ENCODE data around the gene PNMA8A.

Gene PNMA8A

DNA sequence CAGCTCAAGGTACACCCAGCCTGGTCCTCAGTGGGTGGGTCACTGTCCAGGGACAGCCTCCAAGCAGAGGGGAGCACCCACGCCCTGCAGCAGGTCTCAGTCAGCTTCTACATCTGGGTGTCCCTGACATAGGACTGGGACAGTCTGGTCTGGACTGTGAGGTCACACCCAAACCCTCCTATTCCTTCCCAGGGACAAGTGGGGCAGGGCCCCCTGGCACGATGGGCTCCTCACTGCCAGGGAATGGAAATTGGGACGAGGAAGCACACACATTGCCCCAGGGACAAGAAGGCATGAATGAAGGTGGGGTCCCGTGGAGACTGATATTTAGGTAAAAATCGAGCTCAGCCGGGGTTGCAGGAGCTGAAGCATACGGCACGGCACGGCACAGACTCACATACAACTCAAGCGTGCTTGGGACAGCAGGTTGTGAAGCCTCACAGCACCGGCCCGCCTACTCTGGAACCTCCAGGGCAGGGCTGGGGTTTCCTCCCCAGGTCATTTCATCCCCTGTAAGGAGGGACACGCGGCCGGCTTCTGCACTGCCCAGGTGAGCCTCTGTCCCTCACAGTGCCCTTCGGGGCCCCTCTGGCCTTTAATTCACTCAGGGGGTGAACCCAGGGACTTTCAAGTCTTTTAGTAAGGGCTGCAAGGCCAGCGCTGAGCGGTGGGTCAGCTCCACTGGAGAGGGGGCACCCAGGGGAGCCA, 20.8 kb upstream of the PNMA8A start:
- no peak overlapping the region for H3K27ac ChIP-seq
- H3K9me3 ChIP-seq = no peaks in the 10 kb centered on the region
- H3K4me1 ChIP-seq = peaks cover 0 to 66% (median 49%) of the 10 kb centered on the region in 4 donors
- intact Hi-C loops (cut with DNase I; ENCODE audit: low total_unique reads) = loop anchor here (5.0 kb wide), 1 partner anchor 205 kb away; no protein-coding TSS in a partner anchor
- no peaks in the 10 kb centered on the region for H3K36me3 ChIP-seq
- H3K27me3 ChIP-seq = peaks cover 0 to 25% of the 10 kb centered on the region in 2 donors
- TF ChIP-seq, protein P1, sequence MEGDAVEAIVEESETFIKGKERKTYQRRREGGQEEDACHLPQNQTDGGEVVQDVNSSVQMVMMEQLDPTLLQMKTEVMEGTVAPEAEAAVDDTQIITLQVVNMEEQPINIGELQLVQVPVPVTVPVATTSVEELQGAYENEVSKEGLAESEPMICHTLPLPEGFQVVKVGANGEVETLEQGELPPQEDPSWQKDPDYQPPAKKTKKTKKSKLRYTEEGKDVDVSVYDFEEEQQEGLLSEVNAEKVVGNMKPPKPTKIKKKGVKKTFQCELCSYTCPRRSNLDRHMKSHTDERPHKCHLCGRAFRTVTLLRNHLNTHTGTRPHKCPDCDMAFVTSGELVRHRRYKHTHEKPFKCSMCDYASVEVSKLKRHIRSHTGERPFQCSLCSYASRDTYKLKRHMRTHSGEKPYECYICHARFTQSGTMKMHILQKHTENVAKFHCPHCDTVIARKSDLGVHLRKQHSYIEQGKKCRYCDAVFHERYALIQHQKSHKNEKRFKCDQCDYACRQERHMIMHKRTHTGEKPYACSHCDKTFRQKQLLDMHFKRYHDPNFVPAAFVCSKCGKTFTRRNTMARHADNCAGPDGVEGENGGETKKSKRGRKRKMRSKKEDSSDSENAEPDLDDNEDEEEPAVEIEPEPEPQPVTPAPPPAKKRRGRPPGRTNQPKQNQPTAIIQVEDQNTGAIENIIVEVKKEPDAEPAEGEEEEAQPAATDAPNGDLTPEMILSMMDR (IDR thresholded peaks at IDR 0.05) = no peak
- H3K4me3 ChIP-seq = no peak overlapping the region
- DNase-seq = no peak

DNA sequence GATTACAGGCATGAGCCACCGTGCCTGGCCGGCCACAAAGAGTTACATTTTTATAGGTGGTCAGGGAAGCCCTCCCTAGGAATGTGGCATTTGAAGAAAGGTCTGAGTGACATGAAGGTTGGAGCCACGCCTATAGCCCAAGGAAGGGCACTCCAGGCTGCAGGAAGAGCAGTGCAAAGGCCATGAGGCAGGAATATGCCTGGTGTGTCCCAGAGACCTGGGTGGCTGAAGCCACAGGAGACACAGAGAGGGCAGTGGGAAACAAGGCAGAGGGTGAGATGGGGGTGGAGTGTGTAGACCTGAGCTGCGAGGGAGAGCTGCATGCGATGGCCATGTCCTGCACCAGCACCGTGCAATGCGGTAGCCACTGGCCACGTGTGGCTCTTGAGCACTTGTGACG, 19.4 kb upstream of the PNMA8A start:
- no peak overlapping the region for H3K27ac ChIP-seq
- H3K4me3 ChIP-seq = no peak overlapping the region
- TF ChIP-seq, protein P1 (IDR thresholded peaks at IDR 0.05) = no peak
- no peak for DNase-seq
- intact Hi-C loops (cut with DNase I; ENCODE audit: low total_unique reads) = loop anchor here (5.0 kb wide), 1 partner anchor 203 kb away; no protein-coding TSS in a partner anchor
- peaks cover 0 to 25% of the 10 kb centered on the region in 2 donors for H3K27me3 ChIP-seq
- H3K4me1 ChIP-seq = peaks cover 0 to 68% (median 51%) of the 10 kb centered on the region in 4 donors
- no peaks in the 10 kb centered on the region for H3K9me3 ChIP-seq
- H3K36me3 ChIP-seq = no peaks in the 10 kb centered on the region

DNA sequence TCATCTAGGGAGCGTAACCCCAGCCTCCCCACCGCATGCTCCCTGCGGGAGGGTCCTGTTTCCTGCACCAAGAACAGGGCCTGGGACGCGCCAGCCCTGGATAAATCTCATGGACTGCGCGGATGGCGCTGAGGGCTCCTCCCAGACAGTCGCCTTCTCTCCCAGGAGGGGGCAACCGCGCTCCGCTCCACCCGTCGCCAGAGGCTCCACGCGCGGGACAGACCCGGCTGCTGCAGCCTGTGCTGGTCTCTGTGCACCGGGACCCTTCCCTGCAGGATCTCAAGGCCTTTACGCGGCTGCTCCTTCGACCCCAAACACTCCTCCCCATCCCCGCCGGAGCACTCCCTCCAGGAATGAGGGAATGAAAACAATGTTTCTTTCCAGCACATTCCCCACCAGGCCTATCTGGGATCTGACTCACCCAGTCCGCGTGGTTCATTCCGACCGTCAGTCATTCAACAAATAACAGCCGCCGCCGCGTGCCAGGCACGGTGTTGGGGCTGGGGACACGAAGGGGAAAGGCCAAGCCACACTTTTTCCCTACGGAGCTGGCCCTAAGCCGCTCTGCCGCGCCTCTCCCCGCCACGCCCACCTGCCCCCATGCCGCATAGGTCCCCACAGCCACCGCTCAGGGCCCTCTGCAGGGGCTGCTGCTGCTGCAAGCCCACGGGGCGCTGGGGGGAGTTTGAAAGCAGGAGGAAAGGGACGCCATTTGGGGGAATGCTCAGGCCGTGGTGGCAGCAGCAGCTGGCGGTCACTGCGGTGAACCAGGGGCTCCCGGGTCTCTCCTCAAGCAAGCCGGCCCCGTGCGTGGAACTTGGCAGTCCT, 18.3 kb upstream of the PNMA8A start:
- intact Hi-C loops (cut with DNase I; ENCODE audit: low total_unique reads) = loop anchor here (5.0 kb wide), 1 partner anchor 202 kb away; no protein-coding TSS in a partner anchor

DNA sequence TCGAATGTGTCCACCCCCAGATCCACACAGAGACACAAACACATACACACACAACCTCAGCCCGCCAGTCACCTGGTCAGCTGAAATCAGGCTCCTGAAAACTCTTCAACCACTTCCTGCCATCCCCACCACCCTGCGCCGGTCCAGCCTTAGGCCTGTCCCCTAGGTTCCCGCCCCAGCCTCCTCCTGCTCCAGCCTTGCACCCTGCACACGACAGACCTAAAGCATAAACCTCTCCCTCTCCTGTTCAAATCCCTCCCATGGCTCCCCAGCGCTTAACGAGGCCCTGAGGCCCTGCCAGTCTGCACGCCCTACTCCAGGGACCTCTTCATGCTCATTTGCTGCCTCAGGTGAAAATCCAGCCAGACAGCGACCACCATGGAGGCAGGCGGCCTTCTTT, 17.2 kb upstream of the PNMA8A start:
- Histone ChIP-seq H3K27me3 (peaks cover 0 to 19% of the 10 kb centered on the region in 2 donors), H3K36me3 (no peaks in the 10 kb centered on the region), H3K9me3 (no peaks in the 10 kb centered on the region), H3K4me3 (no peak overlapping the region), H3K4me1 (peaks cover 0 to 49% (median 38%) of the 10 kb centered on the region in 4 donors), H3K27ac (no peak overlapping the region)
- no peak for DNase-seq
- intact Hi-C loops (cut with DNase I; ENCODE audit: low total_unique reads) = no loop called here
- TF ChIP-seq, protein P1 (IDR thresholded peaks at IDR 0.05) = no peak

More for the DNA sequence above, 18.3 kb upstream of the PNMA8A start:
- Histone ChIP-seq H3K27ac (peak overlapping the region in 1 of 2 donors; percentile 15), H3K4me1 (peaks cover 0 to 59% (median 43%) of the 10 kb centered on the region in 4 donors), H3K27me3 (peaks cover 0 to 25% of the 10 kb centered on the region in 2 donors), H3K9me3 (no peaks in the 10 kb centered on the region), H3K36me3 (no peaks in the 10 kb centered on the region), H3K4me3 (peak overlapping the region in 1 of 2 donors; percentile 15)
- peak; percentile 76 to 84 for DNase-seq
- TF ChIP-seq, protein P1 (IDR thresholded peaks at IDR 0.05) = peak; percentile 24 to 32

DNA sequence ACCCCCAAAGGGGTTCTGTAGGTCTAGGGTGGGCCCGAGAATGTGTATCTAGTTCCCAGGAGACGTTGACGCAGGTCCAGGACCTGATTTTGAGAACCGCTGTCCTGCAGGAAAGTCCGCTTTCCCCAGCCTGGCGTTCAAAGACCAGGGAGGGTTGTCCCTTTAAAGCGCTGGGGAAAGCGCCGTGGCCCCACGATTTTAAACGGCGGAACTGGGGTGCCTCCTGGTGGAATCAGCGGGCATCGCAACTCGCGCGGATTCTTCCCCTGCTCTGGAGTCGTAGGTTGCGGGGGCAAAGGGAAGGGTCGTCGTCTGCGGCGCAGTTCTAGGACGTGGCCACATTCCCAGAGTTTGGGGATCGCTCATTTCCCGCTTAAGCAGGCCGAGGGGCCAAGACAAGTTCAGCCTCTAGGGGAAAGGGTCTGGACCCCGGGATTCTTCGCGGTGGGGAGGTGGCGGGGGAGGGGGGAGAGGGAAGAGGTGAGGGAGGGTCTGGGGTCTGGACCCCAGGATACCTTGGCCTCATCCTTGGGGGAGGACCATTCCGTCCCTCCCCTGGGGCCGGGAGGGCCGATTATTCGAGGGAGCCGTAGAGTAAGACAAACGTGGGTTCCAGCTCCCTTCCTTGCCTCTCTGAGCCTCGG, 16.6 kb upstream of the PNMA8A start:
- TF ChIP-seq, protein P1 (IDR thresholded peaks at IDR 0.05) = peak; percentile 96 to 100
- H3K4me1 ChIP-seq = peaks cover 0 to 42% (median 34%) of the 10 kb centered on the region in 4 donors
- no peaks in the 10 kb centered on the region for H3K36me3 ChIP-seq
- intact Hi-C loops (cut with DNase I; ENCODE audit: low total_unique reads) = loop anchor here (2.0 kb wide), 2 partner anchors 85 to 93 kb away; no protein-coding TSS in a partner anchor
- H3K27ac ChIP-seq = peak overlapping the region in 1 of 2 donors; percentile 43
- DNase-seq = peak; percentile 76 to 86
- peaks cover 0 to 12% of the 10 kb centered on the region in 2 donors for H3K27me3 ChIP-seq
- H3K4me3 ChIP-seq = peak overlapping the region; percentile 43 to 55
- H3K9me3 ChIP-seq = no peaks in the 10 kb centered on the region

Data from tibial artery (tissue), 4 donors.